ENCODE measurements around the gene EIF3I. TPM values are rescaled to one million over a fixed set of nuclear protein-coding genes. Genes with fewer than 3 reads are reported as not detected.
A peak's percentile ranks its signal among the peaks of the same experiment; 100 is the strongest.

Gene EIF3I
- total RNA-seq, 1 donor from 2014 or later = 131 TPM

DNA sequence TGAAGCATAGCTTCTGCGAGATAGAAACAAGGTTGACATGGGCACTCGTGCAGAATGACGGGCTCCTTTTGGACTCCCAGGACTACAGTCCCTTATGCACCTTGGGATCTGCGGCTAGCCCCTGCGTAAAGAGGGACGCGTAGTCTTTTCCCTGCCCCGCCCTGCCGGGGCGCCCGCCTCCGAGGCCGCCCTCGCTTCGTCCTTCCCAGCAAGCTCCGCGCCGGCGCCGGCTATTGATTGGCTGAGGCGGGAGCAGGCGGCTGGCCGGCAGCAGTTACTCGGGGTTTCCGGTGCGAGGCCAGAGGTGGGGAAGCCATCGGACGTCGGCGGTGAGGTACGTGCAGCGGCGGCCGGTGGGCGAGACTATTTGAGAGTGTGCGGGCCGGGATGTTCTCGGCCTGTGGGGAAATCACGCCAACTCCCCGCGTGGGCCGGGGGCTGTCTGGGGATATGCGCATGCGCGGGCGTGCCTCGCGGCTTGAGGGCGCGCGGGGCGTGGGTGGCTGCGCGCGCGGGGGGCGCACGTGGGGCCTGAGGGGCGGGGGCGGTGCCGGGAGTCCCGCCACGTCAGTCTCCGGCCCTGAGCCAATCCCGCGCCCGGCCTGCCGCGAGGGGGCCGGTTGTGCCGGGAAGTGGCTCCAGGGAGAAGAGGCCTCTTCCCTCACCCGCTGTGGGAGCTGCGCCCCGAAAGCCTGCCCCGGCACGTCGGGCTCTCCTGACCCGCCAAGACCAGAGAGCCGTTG is 42.6 kb upstream of the EIF3I start, which contains the start of gene TXLNA:
TSS of gene TXLNA (plus strand) at position 233 of the 743 bp plus-strand sequence. CDS start 671 bp downstream, outside the sequence.
- H3K27me3 Mint-ChIP-seq (ENCODE audit: low read depth) = no peaks in the 10 kb centered on the region
- peak within 1 kb of the TSS; percentile 99 for H3K27ac Mint-ChIP-seq (ENCODE audit: unreplicated experiment)
- peaks cover 41% of the 10 kb centered on the region for H3K4me1 Mint-ChIP-seq (ENCODE audit: low read depth)
- H3K9me3 Mint-ChIP-seq (ENCODE audit: low read depth) = no peaks in the 10 kb centered on the region
- peak; percentile 98 for DNase-seq (ENCODE audit: low spot score)
- H3K36me3 Mint-ChIP-seq (ENCODE audit: low read depth) = peaks cover 21% of the 10 kb centered on the region
- TF ChIP-seq, protein P1, sequence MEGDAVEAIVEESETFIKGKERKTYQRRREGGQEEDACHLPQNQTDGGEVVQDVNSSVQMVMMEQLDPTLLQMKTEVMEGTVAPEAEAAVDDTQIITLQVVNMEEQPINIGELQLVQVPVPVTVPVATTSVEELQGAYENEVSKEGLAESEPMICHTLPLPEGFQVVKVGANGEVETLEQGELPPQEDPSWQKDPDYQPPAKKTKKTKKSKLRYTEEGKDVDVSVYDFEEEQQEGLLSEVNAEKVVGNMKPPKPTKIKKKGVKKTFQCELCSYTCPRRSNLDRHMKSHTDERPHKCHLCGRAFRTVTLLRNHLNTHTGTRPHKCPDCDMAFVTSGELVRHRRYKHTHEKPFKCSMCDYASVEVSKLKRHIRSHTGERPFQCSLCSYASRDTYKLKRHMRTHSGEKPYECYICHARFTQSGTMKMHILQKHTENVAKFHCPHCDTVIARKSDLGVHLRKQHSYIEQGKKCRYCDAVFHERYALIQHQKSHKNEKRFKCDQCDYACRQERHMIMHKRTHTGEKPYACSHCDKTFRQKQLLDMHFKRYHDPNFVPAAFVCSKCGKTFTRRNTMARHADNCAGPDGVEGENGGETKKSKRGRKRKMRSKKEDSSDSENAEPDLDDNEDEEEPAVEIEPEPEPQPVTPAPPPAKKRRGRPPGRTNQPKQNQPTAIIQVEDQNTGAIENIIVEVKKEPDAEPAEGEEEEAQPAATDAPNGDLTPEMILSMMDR (IDR thresholded peaks at IDR 0.05) = no peak
- peak within 1 kb of the TSS; percentile 95 for H3K4me3 Mint-ChIP-seq (ENCODE audit: unreplicated experiment)

DNA sequence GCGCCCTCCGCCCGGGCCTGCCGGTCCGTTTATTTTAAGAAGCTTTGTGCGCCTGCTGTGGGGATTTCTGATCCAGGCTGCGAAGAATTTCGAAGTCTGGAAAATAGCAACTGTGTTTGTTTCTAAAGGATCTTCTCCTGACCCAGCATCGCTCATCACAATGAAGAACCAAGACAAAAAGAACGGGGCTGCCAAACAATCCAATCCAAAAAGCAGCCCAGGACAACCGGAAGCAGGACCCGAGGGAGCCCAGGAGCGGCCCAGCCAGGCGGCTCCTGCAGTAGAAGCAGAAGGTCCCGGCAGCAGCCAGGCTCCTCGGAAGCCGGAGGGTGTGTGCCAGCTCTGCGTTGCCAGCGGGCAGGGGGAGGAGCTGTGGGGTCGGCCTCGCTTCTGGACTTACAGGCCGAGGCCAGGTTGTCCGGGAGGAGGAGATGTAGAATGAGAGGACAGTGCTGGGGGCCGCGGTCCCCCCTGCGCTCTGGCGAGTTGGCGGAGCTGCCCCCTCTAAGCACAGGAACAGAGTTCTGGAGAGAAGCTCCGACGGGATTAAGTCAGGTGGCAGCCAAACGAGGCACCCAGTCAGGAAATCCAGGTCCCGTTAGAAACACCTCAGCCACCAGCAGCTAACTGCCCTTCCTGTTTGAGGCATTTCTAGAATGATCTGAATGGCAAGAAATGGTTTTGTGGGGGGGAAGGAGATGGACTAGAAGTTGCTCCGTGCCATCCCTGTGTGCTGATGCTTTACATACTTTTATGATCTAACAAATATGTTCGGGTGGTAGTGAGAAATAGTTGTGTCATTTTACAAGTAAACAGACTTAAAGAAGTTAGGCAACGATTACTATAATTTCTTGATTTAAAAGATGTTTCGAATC is 41.8 kb upstream of the EIF3I start:
- H3K36me3 Mint-ChIP-seq (ENCODE audit: low read depth) = peaks cover 26% of the 10 kb centered on the region
- H3K27me3 Mint-ChIP-seq (ENCODE audit: low read depth) = no peaks in the 10 kb centered on the region
- no peaks in the 10 kb centered on the region for H3K9me3 Mint-ChIP-seq (ENCODE audit: low read depth)
- H3K4me1 Mint-ChIP-seq (ENCODE audit: low read depth) = peaks cover 46% of the 10 kb centered on the region
- peak overlapping the region; percentile 99 for H3K27ac Mint-ChIP-seq (ENCODE audit: unreplicated experiment)
- no peak for DNase-seq (ENCODE audit: low spot score)
- peak overlapping the region; percentile 95 for H3K4me3 Mint-ChIP-seq (ENCODE audit: unreplicated experiment)
- TF ChIP-seq, protein P1 (IDR thresholded peaks at IDR 0.05) = peak; percentile 53

DNA sequence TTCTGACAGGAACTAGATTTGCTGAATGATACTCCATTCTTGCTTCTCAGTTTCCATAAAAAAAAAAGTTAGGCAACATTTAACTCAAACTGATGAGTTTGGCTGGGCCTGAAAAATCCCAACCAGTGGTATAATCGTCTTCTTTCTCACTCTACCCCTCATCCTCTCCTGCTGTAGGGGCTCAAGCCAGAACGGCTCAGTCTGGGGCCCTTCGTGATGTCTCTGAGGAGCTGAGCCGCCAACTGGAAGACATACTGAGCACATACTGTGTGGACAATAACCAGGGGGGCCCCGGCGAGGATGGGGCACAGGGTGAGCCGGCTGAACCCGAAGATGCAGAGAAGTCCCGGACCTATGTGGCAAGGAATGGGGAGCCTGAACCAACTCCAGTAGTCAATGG is 41.1 kb upstream of the EIF3I start:
- H3K9me3 Mint-ChIP-seq (ENCODE audit: low read depth) = no peaks in the 10 kb centered on the region
- TF ChIP-seq, protein P1 (IDR thresholded peaks at IDR 0.05) = no peak
- H3K4me1 Mint-ChIP-seq (ENCODE audit: low read depth) = peaks cover 49% of the 10 kb centered on the region
- peaks cover 27% of the 10 kb centered on the region for H3K36me3 Mint-ChIP-seq (ENCODE audit: low read depth)
- no peak for DNase-seq (ENCODE audit: low spot score)
- H3K27me3 Mint-ChIP-seq (ENCODE audit: low read depth) = no peaks in the 10 kb centered on the region
- H3K27ac Mint-ChIP-seq (ENCODE audit: unreplicated experiment) = peak overlapping the region; percentile 99
- H3K4me3 Mint-ChIP-seq (ENCODE audit: unreplicated experiment) = peak overlapping the region; percentile 95

DNA sequence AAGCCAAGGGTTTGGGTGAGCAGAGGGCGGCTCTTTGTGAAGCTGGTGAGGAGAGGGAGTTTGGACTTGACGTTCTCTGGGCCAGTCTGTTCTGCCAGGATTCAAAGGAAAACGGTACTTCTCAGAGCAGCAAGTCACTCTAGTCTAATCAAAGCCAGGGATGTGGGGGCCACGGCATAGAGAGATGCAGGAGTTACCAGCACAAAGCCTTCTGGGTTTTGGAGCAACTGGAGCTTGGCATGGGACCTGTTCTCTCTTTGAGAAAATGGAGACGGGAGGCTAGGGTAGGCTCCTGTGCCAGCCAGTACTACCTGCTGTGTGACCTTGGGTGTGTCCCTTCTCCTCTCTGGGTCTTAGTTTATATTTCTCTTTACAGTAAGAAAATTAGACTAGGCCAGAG is 40.6 kb upstream of the EIF3I start:
- Mint-ChIP-seq H3K27ac (ENCODE audit: unreplicated experiment) (peak overlapping the region; percentile 99), H3K27me3 (ENCODE audit: low read depth) (no peaks in the 10 kb centered on the region), H3K36me3 (ENCODE audit: low read depth) (peaks cover 32% of the 10 kb centered on the region), H3K4me3 (ENCODE audit: unreplicated experiment) (peak overlapping the region; percentile 95), H3K4me1 (ENCODE audit: low read depth) (peaks cover 54% of the 10 kb centered on the region), H3K9me3 (ENCODE audit: low read depth) (no peaks in the 10 kb centered on the region)
- DNase-seq (ENCODE audit: low spot score) = no peak
- TF ChIP-seq, protein P1 (IDR thresholded peaks at IDR 0.05) = no peak

DNA sequence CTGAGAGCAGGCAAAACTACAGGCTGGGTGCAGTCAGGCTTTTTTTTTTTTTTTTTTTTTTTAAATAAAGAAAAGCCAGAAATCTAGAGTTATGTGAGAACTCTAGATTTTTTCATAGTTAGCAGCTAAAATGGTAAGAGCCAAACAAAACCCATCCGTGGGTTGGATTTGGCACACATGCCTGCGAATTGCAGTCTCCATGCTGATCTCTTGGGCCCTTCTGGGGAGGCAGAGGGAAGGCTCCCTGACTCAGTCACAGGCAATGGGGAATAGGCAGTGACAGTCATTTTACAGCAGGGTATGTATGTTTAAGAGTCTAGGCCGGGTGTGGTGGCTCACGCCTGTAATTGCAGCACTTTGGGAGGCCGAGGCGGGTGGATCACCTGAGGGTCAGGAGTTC is 40.1 kb upstream of the EIF3I start:
- Mint-ChIP-seq H3K27me3 (ENCODE audit: low read depth) (no peaks in the 10 kb centered on the region), H3K9me3 (ENCODE audit: low read depth) (no peaks in the 10 kb centered on the region), H3K27ac (ENCODE audit: unreplicated experiment) (peak overlapping the region; percentile 41), H3K4me3 (ENCODE audit: unreplicated experiment) (peak overlapping the region; percentile 95), H3K36me3 (ENCODE audit: low read depth) (peaks cover 33% of the 10 kb centered on the region), H3K4me1 (ENCODE audit: low read depth) (peaks cover 55% of the 10 kb centered on the region)
- TF ChIP-seq, protein P1 (IDR thresholded peaks at IDR 0.05) = no peak
- no peak for DNase-seq (ENCODE audit: low spot score)
